HG02938 (cell line): Measurements from ENCODE around the gene COX14.
"Not testable (repeated sequence)": the region's sequence is repeated elsewhere in the genome, so short reads cannot be mapped to it uniquely, and the experiment has no call there.

Experiments
- ATAC-seq: cut with Tn5 transposase; IDR thresholded peaks from one replicate; pipeline ENCODE4 v1.9.1; 2021; ENCODE audit warnings: mild to moderate bottlenecking, moderate library complexity; ENCODE audit not compliant: unreplicated experiment

The COX14 gene

DNA sequence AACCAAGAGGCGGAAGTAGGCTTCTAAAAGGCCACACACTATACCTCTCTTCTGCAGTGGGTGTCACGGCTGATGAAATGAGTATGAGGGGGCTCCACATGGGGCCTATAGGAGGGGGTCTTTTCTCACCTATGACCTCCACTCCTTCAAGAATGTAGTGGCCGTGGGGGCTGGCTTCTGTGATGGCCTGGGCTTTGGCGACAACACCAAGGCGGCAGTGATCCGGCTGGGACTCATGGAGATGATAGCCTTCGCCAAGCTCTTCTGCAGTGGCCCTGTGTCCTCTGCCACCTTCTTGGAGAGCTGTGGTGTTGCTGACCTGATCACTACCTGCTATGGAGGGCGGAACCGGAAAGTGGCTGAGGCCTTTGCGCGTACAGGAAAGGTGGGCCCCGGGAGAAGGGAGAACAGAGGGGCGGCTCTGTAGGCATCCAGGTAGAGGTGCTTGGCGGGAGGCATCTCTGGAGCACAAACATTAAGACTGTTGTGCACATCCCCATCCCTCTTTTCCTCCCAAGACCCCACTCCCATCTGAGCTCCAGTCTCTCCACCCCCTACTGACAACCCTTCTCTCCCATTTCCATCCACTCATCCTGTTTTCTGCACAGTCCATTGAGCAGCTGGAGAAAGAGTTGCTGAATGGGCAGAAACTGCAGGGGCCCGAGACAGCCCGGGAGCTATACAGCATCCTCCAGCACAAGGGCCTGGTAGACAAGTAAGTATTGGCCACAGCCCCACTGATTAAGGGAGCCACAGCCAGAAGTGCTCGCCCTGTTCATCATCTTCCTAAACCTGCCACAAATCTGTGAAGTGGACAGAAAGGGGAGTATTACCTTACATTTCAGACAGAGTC lies 4.4 kb upstream of the COX14 start:
- no peak for ATAC-seq

DNA sequence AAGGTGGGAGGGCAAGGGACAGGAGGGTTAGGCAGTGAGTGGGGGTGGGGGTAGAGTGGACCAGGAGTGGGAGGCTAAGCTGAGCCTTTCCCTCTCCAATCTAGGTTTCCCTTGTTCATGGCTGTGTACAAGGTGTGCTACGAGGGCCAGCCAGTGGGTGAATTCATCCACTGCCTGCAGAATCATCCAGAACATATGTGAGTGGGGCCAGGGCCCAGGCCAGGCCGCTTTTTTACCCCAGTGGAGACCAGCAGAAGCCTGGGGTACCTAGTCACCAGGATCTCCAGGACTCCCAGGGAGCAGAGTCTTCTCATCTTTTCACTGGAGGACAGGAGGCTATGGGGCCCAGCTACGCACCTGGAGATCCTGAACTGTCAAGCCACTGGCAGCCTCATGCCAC lies 2.7 kb upstream of the COX14 start:
- no peak for ATAC-seq

DNA sequence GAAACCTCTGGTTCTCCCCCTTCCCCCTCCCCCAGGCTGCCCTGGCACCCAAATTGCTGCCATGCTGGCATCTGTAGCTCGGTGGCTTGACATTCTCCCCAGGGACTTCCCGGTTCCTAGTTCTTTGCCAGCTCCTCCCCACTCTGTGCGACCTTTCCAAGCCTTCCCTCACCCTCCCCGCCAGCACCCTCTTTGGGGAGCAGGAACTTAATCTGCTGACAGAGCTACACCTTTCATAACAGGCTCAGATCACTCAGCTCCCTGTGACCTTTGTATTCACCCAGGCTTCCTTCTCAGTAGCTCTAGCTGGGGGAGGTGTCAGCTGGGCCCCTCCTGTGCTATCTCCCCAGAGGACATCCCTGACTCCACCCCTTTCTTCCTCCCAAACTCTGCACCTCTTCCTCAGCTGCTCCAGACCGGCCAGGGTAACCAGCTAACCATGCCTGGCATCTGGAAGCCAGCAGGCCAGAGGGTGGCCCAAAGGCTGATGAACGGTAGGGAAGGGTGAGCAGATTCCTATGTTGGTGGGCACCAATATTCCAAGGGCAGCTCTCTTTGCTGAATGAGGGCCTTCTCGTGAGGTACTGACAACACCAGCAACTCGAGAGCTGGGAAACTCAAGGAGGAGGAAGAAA lies 1.8 kb upstream of the COX14 start:
- no peak for ATAC-seq

DNA sequence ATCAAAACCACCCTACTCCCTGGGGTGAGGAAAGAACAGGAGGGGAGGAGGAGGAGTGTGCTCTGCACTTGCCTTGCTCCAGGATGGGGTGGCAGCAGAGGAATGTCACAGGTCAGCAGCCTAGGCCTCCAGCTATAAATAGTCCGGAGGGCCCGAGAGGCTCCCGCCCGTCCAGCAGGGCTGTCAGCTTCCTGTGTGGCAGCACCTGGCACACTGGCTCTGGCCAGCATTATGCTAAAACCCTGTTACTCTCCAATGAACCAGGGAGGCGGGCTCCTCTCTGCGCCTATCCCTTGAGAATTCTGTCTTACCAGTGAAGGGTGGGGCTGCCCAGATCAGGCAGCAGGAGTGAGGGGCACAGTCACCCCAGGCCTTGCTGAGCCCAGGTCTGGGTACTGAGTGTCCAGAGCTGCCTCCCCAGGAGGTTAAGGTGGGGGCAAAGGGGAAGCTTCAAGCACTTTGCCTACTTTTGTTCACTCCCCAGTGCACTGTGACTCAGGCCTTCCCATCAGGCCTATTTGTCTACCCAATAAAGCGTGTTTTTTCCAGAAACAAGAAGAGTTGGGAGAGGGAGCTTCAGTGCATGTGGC lies 1.2 kb upstream of the COX14 start:
- ATAC-seq: no peak

DNA sequence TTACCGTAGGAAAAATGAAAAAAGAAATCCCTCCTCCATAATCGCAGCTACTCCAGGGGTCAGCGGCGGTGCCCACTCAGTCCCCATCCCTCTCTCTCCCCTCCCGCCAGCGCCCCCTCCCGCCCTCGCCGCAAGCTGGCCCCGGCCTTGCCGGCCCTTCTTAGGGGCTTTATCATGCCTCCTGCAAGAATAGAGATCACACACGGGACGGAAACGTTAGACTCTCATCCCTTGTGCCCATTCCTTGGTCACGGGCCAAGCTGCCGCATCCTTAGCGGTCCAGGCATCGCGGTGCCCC lies 692 bp upstream of the COX14 start:
- ATAC-seq: peak; percentile 4

DNA sequence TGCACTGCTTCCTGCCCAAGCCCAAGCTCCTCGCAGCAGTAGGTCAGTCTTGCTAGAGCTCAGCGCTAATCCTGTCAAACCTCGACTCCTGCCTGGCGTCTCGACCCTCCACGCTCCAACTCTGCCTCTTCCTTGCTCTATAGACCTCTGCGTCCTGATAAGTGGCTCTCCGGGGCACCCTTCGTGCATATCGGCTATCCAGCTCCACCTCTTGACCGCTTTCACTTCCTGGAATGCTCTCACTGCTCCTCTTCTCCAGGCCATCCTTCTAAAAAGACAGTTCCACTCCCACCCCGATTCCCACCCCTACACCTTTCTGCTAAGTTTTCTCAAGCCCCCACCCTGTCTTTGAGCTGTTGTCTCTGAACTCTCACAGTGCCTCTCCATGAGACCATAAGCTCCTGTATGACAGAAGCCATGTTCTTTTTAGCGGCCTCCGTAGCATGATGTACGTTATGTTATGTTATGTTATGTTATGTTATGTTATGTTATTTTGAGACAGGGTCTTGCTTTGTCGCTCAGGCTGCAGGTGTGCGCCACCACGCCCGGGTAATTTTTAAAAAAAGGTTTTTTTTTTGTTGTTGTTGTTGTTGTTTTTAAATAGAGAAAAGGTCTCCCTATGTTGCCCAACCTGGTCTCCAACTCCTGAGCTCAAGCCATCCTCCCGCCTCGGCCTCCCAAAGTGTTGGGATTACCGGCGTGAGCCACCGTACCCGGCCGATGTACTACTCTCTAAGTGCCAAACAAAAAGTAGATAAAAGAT lies 601 bp downstream of the COX14 start:
- ATAC-seq: no peak

DNA sequence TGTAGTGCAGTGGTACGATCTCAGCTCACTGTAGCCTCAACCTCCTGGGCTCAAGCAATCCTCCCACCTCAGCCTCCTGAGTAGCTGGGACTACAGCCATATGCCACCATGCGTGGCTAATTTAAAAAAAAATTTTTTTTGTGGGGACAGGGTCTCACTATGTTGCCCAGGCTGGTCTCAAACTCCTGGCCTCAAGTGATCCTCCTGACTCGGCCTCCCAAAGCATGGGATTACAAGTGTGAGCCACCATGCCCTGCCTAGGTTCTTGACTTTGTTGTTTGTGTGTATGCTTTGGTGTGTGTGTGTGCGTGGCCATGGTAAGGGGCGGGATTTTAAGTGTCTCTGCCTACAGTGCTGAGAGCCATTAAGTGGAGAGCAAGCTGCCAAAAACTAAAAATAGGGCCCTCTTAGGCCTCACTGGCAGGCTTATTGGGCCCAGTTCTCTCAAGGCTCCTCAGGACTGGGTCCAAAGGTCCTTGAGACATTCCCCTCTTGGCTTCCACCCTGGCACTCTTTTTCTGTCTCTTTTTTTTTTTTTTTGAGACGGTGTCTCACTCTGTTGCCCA lies 5.1 kb downstream of the COX14 start:
- no peak for ATAC-seq

DNA sequence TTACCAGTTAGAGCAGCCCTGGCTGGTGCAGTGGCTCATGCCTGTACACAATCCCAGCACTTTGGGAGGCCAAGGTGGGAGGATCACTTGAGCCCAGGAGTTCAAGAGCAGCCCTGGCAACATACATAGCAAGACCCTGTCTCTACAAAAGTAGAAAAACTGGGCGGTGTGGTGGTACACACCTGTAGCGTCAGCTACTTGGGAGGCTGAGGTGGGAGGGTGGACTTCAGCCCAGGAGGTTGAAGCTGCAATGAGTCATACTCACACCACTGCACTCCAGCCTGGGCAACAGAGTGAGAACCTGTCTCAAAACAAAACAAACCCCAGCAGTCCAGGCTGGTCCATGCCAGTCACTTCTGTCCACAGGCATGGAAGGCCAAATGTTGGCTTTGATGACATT lies 7.4 kb downstream of the COX14 start:
- no peak for ATAC-seq

DNA sequence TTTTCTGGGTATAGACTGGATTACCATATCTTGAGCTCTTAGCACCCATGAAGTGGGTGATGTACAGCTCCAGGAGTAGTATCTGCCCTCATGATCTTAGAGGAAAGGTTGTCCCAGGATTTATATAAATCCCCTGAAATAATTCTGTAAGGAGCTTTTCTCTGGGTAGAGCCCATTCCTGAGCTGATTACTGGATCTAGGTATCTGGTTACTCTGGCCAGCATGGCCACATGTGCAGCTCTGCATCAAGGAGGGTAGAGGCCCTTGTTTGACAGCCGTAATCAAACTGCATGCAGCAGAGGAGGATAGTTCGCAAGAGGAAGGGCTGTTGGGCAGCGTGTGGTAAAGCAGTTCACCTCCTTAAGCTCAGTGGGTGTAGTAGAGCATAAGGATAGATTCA lies 8.5 kb downstream of the COX14 start:
- no peak for ATAC-seq

DNA sequence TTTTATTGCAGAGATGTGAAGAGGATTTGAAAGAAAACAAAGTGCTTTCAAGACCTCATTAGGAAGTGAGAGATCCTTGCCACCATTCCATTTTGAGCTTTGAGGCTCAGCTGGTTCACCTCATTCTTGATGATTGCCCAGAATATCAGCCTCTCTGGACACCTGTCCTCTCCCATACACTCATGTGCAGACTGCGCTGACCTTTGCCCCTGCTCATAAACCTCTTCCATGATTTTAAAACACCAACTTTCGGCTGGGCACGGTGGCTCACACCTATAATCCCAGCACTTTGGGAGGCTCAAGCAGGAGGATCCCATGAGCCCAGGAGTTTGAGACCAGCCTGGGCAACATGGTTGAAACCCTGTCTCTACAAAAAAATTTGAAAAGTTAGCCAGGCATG lies 8.9 kb downstream of the COX14 start:
- ATAC-seq: no peak

DNA sequence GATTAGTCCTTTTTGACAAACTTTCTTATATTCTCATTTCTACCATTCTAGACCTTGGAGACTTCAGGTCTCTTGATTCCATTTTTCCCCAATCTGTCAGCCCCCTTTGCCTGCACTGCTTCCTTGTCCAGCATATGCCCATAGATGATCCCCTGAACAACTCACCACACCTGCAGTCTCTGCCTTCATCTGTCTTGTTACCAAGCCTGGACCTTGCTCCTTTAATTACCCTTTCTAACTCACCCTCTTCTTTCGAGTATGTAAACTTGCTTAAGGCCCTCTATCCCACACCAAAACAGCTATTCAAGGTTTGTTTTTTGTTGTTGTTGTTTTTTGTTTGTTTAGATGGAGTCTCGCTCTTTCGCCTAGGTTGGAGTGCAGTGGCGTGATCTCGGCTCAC lies 9.6 kb downstream of the COX14 start:
- ATAC-seq: no peak

DNA sequence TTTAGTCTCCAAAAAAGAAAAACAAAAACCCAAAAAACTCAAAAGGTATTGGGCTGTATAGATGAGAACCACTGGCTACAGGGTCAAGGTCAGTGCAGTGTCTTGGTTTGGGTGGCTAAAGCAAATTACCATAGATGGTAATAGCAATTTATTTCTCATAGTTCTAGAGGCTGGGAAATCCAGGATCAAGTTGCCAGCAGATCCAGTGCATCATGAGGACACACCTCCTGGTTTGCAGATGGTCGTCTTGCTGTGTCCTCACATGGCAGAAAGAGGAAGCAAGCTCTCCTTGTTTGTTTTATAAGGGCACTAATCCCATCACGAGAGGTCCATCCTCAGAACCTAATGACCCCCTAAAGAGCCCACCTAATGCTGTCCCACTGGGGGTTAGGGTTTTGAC lies 11.2 kb downstream of the COX14 start:
- no peak for ATAC-seq

DNA sequence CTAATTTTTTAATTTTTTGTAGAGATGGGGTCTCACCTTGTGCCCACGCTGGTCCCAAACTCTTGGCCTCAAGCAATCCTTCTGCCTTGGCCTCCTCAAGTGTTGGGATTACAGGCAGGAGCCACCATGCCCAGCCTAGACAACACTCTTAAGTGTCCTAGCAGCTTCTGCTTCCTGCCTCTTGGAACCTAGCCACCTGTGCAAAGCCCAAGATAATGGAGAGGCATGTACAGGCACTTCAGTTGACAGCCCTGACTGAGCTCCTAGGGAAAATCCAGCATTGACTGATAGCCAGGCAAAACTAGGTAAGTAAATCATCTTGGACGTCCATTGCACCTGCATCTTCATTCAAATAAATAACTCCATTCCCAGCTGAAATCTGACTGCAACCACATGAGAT lies 15.5 kb downstream of the COX14 start:
- no peak for ATAC-seq

DNA sequence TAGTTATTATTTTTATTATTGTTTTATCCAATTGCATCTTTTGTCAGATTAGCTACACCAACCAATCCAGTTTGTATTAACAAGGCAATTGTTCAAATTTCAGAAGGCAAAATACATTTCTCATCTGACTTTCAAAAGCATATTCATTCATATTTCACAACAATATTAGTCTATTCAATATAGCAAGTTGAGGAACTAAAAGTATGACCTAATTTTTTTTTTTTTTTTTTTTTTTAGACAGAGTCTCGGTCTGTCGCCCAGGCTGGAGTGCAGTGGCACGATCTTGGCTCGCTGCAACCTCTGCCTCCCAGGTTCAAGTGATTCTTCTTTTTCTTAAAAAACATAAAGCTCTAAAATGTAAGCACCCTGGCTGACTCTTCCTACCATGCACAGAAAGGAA lies 17.3 kb downstream of the COX14 start:
- ATAC-seq: no peak

DNA sequence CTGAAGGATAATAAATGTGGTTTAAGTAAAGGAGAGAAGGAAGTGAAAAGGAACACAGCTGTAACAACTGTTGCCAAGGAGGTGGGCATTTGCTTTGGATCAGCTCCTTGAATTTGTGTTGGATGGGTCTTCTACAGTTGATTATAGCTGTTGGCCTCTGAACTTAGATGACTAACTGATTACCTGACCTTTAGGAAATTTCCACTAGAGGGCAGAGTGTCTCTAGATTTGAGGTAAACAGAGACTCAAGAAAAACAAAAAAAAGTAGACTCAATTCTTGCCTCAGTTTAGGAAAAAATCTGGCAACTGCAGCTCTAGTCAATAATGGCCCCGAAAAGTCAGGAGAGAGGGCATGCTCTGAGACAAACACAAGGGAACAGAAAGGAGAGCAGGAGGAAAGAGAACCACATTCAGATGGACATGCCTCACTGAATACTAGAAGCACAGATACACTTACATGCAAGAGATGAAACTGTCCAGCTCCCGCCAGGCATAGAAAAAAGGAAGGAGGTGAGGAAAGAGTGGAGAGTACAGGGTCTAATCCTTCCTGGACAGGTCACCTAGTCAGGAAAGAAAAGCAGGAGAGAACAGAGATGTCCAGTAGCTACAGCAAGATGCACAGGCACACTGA lies 20.6 kb downstream of the COX14 start:
- no peak for ATAC-seq

DNA sequence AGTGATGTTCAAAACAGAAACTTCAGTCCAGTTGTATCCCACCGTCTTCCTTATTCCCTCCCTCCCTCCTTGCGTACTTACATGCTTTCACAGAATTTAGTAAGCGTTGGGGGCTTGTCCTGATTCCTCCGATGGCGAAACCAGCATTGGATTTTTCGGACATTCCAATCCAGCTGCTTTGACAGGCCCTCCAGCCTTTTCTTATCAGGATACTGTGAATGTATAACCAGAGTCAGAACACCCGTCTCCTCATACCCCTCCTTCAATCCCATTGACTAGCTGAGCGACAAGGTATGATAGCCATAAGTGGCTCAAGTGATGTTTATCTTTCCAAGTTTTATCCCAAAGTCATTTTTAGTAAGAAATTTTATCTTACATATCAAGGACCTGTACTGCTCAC lies 31.0 kb downstream of the COX14 start:
- no peak for ATAC-seq

DNA sequence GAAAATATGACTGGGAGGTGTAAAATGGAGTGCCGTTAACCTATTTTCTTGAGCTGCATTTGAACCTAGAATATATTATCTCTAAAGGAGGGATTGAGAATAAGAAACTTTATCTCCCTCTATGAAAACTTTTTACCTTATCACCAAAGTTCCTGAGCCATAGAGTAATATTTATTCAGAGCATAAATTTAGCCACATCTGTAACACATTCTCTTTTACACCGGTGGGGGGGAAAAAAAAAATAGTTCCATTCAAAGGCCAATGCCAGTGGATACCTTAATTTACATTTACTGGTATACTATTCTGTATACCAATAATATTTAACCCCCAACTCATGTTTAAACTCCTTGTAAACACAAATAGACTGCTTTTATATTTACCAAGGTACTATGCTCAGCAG lies 33.4 kb downstream of the COX14 start:
- ATAC-seq: no peak

DNA sequence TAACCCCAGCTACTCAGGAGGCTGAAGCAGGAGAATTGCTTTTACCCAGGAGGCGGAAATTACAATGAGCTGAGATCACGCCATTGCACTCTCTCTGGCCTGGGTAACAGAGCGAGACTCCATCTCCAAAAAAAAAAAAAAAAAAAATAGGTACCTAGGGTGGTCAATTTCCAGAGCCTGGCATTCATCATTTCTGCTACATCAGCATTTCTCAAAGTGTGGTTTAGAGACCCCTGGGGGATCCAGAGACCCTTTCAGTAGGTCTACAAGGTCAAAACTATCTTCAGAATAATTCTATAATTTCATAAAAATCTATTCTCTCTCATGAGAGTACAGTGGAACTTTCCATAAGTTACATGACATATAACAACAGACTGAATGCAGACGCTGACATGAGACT lies 35.2 kb downstream of the COX14 start:
- no peak for ATAC-seq

DNA sequence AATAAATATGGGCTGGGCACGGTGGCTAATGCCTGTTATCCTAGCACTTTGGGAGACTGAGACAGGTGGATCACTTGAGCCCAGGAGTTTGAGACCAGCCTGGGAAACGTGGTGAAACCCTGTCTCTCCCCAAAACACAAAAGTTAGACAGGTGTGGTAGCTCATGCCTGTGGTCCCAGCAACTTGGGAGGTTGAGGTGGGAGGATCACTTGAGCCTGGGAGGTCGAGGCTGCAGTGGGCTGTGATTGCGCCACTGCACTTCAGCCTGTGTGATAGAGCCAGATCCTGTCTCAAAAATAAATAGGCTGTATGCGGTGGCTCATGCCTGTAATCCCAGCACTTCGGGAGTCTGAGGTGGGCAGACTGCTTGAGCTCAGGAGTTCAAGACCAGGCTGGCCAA lies 36.0 kb downstream of the COX14 start:
- not testable (repeated sequence) for ATAC-seq

DNA sequence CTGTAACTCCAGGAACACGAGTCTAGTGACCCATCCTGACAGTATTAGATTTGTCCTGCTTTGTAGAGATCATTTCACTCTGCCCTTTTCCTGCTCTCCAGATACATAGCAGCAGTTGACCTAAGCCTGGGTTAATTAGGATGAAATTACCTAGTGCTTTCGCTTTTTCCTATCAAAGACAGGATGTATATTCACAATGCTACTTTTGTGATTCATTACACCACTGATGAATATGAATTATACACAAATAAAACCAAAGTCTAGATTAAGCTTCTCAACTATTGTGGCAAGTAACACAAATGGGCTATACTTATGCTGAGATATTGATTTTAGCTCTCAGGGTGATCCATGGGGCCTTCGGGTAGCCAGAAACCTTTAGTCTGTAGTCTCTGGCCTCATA lies 37.3 kb downstream of the COX14 start:
- no peak for ATAC-seq
